Measurements from ENCODE around the gene NHEJ1. TPM values are rescaled to one million over a fixed set of nuclear protein-coding genes. Genes with fewer than 3 reads are reported as not detected.

NHEJ1 gene
- total RNA-seq, 1 experiment from 2014 or later, result 16.4 TPM

- no TSS peak for BruUV-seq (replicated peaks)
Measured at GRCh38 chr2:219029829-219030165, 130.8 kb downstream of the NHEJ1 start.

More at GRCh38 chr2:219029829-219030165, 130.8 kb downstream of the NHEJ1 start:
- DNase-seq (ENCODE audit: low read depth, low spot score) (no peak), ATAC-seq (peak; percentile 97)
- H3K27me3 ChIP-seq (ENCODE audit: insufficient read depth, low read length), result peaks cover 18% of the 10 kb centered on the region
- no peak overlapping the region for H3K4me2 ChIP-seq (ENCODE audit: low read length)
- intact Hi-C loops (cut with micrococcal nuclease), result loop anchor here (1.0 to 2.0 kb wide), 2 partner anchors 89 to 126 kb away; no protein-coding TSS in a partner anchor
- H3K4me1 ChIP-seq (ENCODE audit: control insufficient read depth in 1 of 2, insufficient read depth in 2 of 2, low read length in 2 of 2), result no peaks in the 10 kb centered on the region; a peak in 1 of 4 replicates
- H3K9me2 ChIP-seq (ENCODE audit: insufficient read depth), result no peaks in the 10 kb centered on the region
- TF ChIP-seq SRF (IDR thresholded peaks at IDR 0.05; ENCODE audit: low read depth) (no peak), ATF3 (IDR thresholded peaks at IDR 0.05) (no peak), CTCF (IDR thresholded peaks at IDR 0.05 in 2 of 3, conservative IDR thresholded peaks at IDR 0.05 in 1 of 3; ENCODE audit: borderline replicate concordance in 1 of 3, insufficient read depth in 1 of 3, low read depth in 2 of 3, low read length in 2 of 3) (peak; percentile 92 to 97 (median 96)), RAD21 (IDR thresholded peaks at IDR 0.05; ENCODE audit: low read depth) (peak; percentile 92)
- no peaks in the 10 kb centered on the region for H3K79me2 ChIP-seq (ENCODE audit: insufficient read depth, low read length)
- H3K9ac ChIP-seq (ENCODE audit: low read length), result no peak overlapping the region
- H3K4me3 ChIP-seq (replicated peaks in 1 of 2; ENCODE audit: low read depth in 1 of 2, low read length in 2 of 2), result no peak overlapping the region
- ChIA-PET RAD21 (ENCODE audit: low non-redundant PET in 1 of 2, low total read pairs in 2 of 2, uncharacterized antibody in 2 of 2, unreplicated experiment in 2 of 2) (interaction anchor here (0.7 to 1.8 kb wide), 6 partner anchors 50 to 125 kb away, joined by 3 to 19 read pairs (median 4); no protein-coding TSS in a partner anchor), POLR2A (interaction anchor here (1.0 kb wide), 1 partner anchor 125 kb away, joined by 3 read pairs; no protein-coding TSS in a partner anchor), CTCF (interaction anchor here (0.6 to 5.3 kb wide), 43 partner anchors 10 to 358 kb away, joined by 3 to 97 read pairs (median 4); partner anchors contain the start of gene DNPEP)
- H4K20me1 ChIP-seq (ENCODE audit: insufficient read depth), result no peaks in the 10 kb centered on the region
- H3K27ac ChIP-seq (ENCODE audit: low read depth, low read length), result no peak overlapping the region
- no peaks in the 10 kb centered on the region for H3K36me3 ChIP-seq (ENCODE audit: control insufficient read depth in 1 of 2, insufficient read depth in 2 of 2, low read length in 2 of 2)
- no peak overlapping the region for H2AFZ ChIP-seq (ENCODE audit: low read depth, low read length, poor library complexity, severe bottlenecking)
- no peaks in the 10 kb centered on the region for H3K9me3 ChIP-seq (ENCODE audit: control insufficient read depth in 1 of 2, insufficient read depth in 1 of 2, low read depth in 1 of 2, low read length in 2 of 2)

Data from HCT116 (cell line).